ENCODE data around the gene AFDN.

Gene AFDN

DNA sequence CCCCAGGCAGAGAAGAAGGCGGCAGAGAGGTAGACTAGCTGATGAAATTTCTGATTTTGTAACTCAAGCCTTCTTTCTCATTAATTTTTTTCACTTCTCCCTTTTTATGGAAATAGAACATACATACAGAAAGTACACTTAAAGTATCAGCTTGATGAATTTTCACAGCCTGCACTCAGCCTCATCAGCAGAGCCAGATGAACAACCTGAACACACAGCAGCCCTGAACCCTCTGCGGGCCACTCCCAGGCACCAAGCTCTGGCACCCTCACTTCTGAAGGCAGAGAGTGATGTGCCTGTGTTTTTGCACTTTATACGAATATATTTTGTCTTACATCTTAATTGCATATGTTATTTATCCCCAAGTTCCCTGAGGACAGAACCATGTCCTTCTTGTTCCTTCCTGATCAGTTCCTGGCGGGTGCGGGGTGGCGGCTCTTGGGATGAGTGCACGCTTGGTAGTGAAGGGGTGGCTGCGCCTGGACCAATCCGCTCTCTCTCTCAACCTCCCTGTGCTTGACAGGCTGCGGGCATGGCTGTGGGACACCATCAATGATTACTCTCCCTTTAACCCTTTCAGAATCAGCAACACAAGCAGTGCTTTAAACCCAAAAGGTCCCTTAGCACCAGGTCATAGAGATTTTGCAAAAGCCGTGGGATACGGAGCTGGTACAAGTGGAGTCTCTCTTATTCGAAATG, 34.8 kb upstream of the AFDN start:
- TF ChIP-seq CTCF (IDR thresholded peaks at IDR 0.05; ENCODE audit: control insufficient read depth, insufficient read depth, low read depth, low read length, missing control alignments): no peak

DNA sequence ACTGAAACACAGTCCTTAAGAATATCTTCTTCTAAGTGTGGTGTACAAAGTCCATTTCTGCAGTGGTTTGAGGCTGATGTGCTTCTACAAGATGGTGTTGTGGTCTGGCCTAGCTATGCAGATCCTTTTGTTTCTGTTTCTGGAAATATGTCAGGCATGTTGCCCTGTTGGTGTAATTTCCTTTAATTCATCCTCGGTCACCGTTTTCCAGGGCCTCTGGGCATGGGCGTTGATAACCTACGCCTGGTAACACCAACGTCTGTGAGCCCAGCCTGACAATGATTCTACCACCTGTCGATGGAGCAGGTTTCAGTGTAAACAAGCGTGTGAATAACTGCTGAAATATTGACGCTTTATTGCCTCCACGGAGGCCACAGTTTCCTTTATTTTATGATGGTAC, 33.3 kb upstream of the AFDN start:
- H3K4me3 ChIP-seq (ENCODE audit: control insufficient read depth, low read depth, low read length): no peak overlapping the region
- DNase-seq (ENCODE audit: low read depth): no peak
- no peak for TF ChIP-seq CTCF (IDR thresholded peaks at IDR 0.05; ENCODE audit: control insufficient read depth, insufficient read depth, low read depth, low read length, missing control alignments)

More for the DNA sequence above, 34.8 kb upstream of the AFDN start:
- no peak overlapping the region for H3K4me3 ChIP-seq (ENCODE audit: control insufficient read depth, low read depth, low read length)
- no peak for DNase-seq (ENCODE audit: low read depth)

DNA sequence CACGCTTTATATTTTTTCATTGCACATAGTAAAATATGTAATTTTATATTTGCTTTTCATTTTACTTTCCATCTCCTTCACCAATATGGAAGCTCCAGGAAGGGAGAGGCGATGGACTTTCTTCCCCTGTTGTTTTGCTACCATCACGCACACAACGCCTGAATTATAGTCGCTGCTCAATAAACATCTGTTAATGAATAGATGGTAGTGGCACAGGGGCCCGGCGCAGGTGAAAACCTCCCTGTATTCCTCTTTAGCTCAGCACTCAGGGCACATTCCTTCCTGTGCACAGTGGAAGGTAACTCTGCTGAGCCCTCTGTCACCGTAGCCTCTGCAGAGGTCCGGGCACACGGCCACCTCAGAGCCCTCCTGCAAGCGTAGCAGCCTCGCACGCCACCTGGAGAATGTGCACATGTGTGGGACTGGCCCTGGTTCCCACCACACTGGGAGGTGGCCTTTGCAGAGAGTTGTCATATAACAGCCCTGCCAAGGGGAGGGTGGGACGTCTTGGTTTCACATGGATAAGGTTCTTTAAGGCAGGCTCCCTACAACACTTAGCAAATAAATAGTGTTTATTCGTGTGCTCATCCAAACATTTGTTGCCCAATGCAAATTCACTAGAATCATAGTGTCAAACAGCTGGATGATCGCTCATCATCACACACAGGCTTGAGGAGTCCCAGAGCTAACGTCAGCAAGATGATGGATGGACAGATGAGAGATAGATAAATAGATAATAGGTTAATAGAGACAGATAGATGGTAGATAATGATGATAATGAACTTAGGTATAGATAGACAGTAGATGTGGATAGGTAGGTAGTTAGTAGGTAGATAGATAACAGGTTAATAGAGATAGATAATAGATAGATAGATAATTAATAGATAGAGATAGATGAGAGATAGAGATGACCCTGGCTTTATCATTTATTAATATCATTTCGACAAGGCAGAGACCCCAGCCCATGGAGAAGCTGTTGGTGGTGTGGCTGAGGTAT, 32.3 kb upstream of the AFDN start:
- TF ChIP-seq CTCF (IDR thresholded peaks at IDR 0.05; ENCODE audit: control insufficient read depth, insufficient read depth, low read depth, low read length, missing control alignments): no peak
- H3K4me3 ChIP-seq (ENCODE audit: control insufficient read depth, low read depth, low read length): no peak overlapping the region
- no peak for DNase-seq (ENCODE audit: low read depth)

DNA sequence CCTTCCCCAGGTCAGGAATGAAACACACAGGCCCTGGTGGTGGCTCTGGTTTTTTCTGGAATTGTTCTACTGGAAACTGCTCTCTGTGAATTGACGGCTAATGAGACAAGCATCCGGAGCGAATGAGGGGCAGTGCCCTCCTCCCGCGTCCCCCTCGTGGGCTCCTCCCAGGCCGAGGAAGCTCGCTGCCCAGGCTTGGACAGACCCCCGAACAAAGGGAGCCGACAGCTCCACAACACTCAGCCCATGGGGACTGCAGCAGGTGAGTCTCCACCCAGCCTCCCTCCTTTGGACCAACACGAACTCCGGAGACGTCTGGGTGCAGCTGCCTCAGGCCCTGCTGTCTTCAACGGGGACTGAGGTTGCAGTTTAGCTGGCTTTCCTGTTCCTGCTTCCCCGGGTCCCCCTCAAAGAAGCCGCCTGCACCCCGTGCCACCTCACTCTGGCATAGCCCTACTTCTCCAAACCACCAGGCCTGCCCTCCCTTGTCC, 31.3 kb upstream of the AFDN start:
- TF ChIP-seq CTCF (IDR thresholded peaks at IDR 0.05; ENCODE audit: control insufficient read depth, insufficient read depth, low read depth, low read length, missing control alignments): no peak
- H3K4me3 ChIP-seq (ENCODE audit: control insufficient read depth, low read depth, low read length): no peak overlapping the region
- no peak for DNase-seq (ENCODE audit: low read depth)

GRCh38 chr6:167795874-167796191, 30.9 kb upstream of the AFDN start:
- H3K4me3 ChIP-seq (ENCODE audit: control insufficient read depth, low read depth, low read length): no peak overlapping the region
- no peak for DNase-seq (ENCODE audit: low read depth)
- no peak for TF ChIP-seq CTCF (IDR thresholded peaks at IDR 0.05; ENCODE audit: control insufficient read depth, insufficient read depth, low read depth, low read length, missing control alignments)

DNA sequence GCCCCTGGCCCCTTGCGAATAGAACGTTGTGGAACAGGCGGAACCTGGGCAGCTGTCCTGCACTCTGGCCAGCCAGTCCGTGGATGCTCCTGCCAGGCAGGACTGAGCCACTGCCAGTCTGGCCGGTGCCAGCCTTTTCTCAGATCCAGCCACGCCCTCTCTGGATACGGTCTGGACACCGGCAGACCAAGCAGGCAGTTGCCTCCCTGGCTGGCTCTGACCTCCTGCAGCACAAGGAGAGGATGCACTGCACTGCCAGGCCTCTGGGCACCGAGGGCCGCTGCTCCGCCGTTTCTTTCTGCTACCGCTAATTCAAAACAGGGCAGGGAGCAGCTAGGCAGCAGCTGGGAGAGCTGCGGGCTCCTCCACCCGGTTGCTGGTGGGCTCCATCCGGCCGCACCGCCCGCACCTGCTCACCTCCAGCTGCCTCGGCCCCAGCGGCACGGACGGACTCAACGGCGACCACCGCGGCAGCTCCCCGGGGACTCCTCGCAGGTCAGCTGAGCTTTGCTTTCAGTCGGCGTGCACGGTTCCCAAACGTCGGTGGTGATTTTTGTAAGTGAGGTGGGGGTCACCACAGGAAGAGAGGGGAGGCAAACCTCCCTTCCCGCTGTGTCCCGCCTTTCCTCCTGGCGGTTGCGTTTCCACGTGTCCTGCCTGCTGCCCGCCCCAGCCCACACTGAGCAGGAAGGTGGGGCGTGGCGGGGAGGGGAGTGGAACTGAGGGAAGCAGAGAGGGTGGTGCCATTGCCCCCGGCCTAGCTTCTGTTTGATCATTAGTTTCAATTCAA, 30.3 kb upstream of the AFDN start:
- DNase-seq (ENCODE audit: low read depth): no peak
- no peak overlapping the region for H3K4me3 ChIP-seq (ENCODE audit: control insufficient read depth, low read depth, low read length)

More for the DNA sequence above, 30.3 kb upstream of the AFDN start:
- no peak for TF ChIP-seq CTCF (IDR thresholded peaks at IDR 0.05; ENCODE audit: control insufficient read depth, insufficient read depth, low read depth, low read length, missing control alignments)

Data from AG09309 (cell line).